SK-N-MC (cell line): Measurements from ENCODE around the gene GABRR2.
A peak's percentile ranks its signal among the peaks of the same experiment; 100 is the strongest.
"Not testable (repeated sequence)": the region's sequence is repeated elsewhere in the genome, so short reads cannot be mapped to it uniquely, and the experiment has no call there.

Experiments used
- DNase-seq: peaks from one replicate; pipeline ENCODE4 v3.0.0-alpha.2; 2011; ENCODE audit warnings: low read depth, low spot score
- H3K27ac ChIP-seq: fragments of 200-600 bp; sonication (generic); 2 replicates; pipeline ENCODE4 v1.5.1; 2016; ENCODE audit warnings: mixed run types
- H3K36me3 ChIP-seq: fragments of 200-600 bp; sonication (generic); 2 replicates; pipeline ENCODE4 v1.6.1; 2017; ENCODE audit warnings: antibody characterized with exemption, low read length, mixed read lengths; ENCODE audit not compliant: insufficient read depth
- H3K4me3 ChIP-seq: fragments of 200-600 bp; sonication (generic); 2 replicates; pipeline ENCODE4 v1.5.1; 2016
- H3K9ac ChIP-seq: fragments of 200-600 bp; sonication (generic); 2 replicates; pipeline ENCODE4 v1.8.0; 2017; ENCODE audit warnings: mixed run types, mixed read lengths; ENCODE audit not compliant: insufficient read length
- H3K9me3 ChIP-seq: fragments of 200-600 bp; sonication (generic); 2 replicates; pipeline ENCODE4 v1.6.1; 2017; ENCODE audit warnings: low read depth, mild to moderate bottlenecking, antibody characterized with exemption, low read length, moderate library complexity, mixed read lengths
- EZH2 ChIP-seq: fragments of 200-600 bp; sonication (generic); IDR thresholded peaks from one replicate; pipeline ENCODE4 v1.6.1; 2017; ENCODE audit warnings: antibody characterized with exemption
- FOXP2 ChIP-seq: optimal IDR thresholded peaks from 2 replicates; pipeline ENCODE3; 2011; ENCODE audit warnings: mild to moderate bottlenecking, moderate library complexity; ENCODE audit not compliant: insufficient read depth; ENCODE audit errors: extremely low read length, control extremely low read depth
- POLR2AphosphoS5 ChIP-seq: IDR thresholded peaks from 2 replicates; pipeline ENCODE4 v1.6.1; 2012; ENCODE audit warnings: mild to moderate bottlenecking, low read depth, low read length, borderline replicate concordance

The GABRR2 gene

DNA sequence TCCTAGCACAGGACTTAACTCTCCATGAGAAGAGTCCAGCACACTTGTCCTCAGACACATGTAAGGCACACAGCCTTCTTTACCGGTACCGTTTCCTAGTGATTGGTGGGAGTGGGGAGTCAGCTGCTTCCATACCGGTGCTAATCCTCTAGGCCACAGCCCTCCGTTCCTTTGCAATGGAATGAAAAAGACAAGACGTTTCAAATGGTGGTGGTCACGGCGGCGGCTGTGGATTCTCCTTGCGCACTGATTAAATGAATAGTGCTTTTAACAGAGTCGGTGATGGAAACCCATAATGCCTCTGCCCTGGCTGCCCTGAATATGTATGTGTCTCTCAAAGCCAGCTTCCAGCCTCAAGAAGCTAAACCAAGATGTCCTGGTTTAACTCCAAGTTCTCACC, 63.1 kb downstream of the GABRR2 start:
- TF ChIP-seq EZH2 (no peak), POLR2AphosphoS5 (no peak), FOXP2 (no peak)
- no peak overlapping the region for H3K9ac ChIP-seq
- H3K27ac ChIP-seq = no peak overlapping the region
- H3K9me3 ChIP-seq = no peaks in the 10 kb centered on the region
- DNase-seq = no peak
- H3K4me3 ChIP-seq = no peak overlapping the region
- H3K36me3 ChIP-seq = no peaks in the 10 kb centered on the region

- Histone ChIP-seq H3K9me3 (no peaks in the 10 kb centered on the region), H3K27ac (no peak overlapping the region), H3K36me3 (no peaks in the 10 kb centered on the region), H3K9ac (no peak overlapping the region), H3K4me3 (no peak overlapping the region)
- DNase-seq = no peak
- TF ChIP-seq POLR2AphosphoS5 = no peak
- TF ChIP-seq FOXP2 = no peak
- TF ChIP-seq EZH2 = no peak
Observed at GRCh38 chr6:89251170-89251569, 63.9 kb downstream of the GABRR2 start.

- no peak for DNase-seq
- Histone ChIP-seq H3K9me3 (no peaks in the 10 kb centered on the region), H3K4me3 (no peak overlapping the region), H3K27ac (no peak overlapping the region), H3K9ac (no peak overlapping the region), H3K36me3 (no peaks in the 10 kb centered on the region)
- no peak for TF ChIP-seq FOXP2
- no peak for TF ChIP-seq EZH2
- TF ChIP-seq POLR2AphosphoS5 = no peak
Observed at GRCh38 chr6:89250239-89250638, 64.9 kb downstream of the GABRR2 start.

DNA sequence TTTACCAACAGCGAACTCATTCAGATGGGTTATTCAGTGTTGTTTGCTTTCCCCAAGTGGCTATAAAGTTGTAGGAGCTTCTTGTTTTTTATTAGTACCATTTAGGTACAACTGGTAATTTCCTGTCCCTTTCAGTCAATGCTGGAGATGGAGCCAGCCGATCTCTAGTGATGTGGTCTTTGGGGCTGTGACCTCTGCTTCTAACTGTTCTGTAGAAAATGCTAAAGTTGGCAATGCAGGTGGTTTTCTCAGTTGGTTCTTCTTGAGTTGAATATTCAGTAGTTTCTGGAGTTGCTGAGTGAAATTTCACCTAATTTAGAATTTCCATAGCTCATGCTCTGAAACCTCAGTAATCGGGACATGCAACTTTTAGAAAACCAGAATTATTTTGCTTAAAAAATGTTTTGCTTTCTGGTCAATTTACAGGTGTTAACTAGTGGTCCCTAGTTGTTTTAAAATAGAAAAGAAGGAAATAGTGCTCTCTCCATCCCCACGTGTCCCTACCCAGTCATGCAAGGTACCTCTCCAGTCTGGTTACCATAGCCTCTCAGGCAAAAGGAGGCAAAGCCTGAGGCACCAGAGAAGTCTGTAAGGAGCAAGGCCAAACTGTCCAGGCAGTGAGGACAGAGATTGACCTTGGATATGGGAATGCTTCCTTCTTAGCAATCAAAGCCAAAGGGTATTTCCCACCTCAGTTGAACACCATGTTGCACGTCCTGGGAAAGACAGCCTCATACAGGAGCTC, 70.7 kb downstream of the GABRR2 start:
- Histone ChIP-seq H3K4me3 (no peak overlapping the region), H3K9ac (no peak overlapping the region), H3K9me3 (no peaks in the 10 kb centered on the region), H3K27ac (peak overlapping the region; percentile 89; the same call in 1 of the 2 replicates), H3K36me3 (no peaks in the 10 kb centered on the region)
- no peak for DNase-seq
- TF ChIP-seq EZH2 = no peak
- TF ChIP-seq POLR2AphosphoS5 = no peak
- TF ChIP-seq FOXP2 = no peak

- DNase-seq = no peak
- Histone ChIP-seq H3K9ac (peak overlapping the region; percentile 46), H3K36me3 (no peaks in the 10 kb centered on the region), H3K27ac (peak overlapping the region; percentile 89), H3K4me3 (peak overlapping the region; percentile 57), H3K9me3 (no peaks in the 10 kb centered on the region)
- TF ChIP-seq POLR2AphosphoS5 (no peak; the same call in 1 of the 2 replicates), FOXP2 (no peak), EZH2 (no peak)
Observed at GRCh38 chr6:89243331-89243629, 71.8 kb downstream of the GABRR2 start.

GRCh38 chr6:89242574-89243330, 72.3 kb downstream of the GABRR2 start:
- H3K4me3 ChIP-seq = peak overlapping the region; percentile 57
- H3K9ac ChIP-seq = peak overlapping the region; percentile 46
- DNase-seq = peak; percentile 93
- no peaks in the 10 kb centered on the region for H3K9me3 ChIP-seq
- H3K27ac ChIP-seq = peak overlapping the region; percentile 90
- no peak for TF ChIP-seq FOXP2
- TF ChIP-seq POLR2AphosphoS5 = peak; percentile 28; the same call in 1 of the 2 replicates
- no peak for TF ChIP-seq EZH2
- H3K36me3 ChIP-seq = no peaks in the 10 kb centered on the region

- H3K36me3 ChIP-seq = no peaks in the 10 kb centered on the region
- no peak for TF ChIP-seq EZH2
- TF ChIP-seq FOXP2 = no peak
- no peak for TF ChIP-seq POLR2AphosphoS5
- peak overlapping the region; percentile 90; the same call in 1 of the 2 replicates for H3K27ac ChIP-seq
- DNase-seq = peak; percentile 45
- no peaks in the 10 kb centered on the region for H3K9me3 ChIP-seq
- peak overlapping the region; percentile 33; the same call in 1 of the 2 replicates for H3K4me3 ChIP-seq
- H3K9ac ChIP-seq = no peak overlapping the region
Observed at GRCh38 chr6:89239338-89239737, 75.8 kb downstream of the GABRR2 start.

- H3K9me3 ChIP-seq = no peaks in the 10 kb centered on the region
- no peak overlapping the region for H3K27ac ChIP-seq
- H3K36me3 ChIP-seq = no peaks in the 10 kb centered on the region
- H3K4me3 ChIP-seq = no peak overlapping the region
- no peak overlapping the region for H3K9ac ChIP-seq
- TF ChIP-seq EZH2 (no peak), POLR2AphosphoS5 (no peak), FOXP2 (no peak)
- DNase-seq = no peak
Observed at GRCh38 chr6:89237158-89237557, 77.9 kb downstream of the GABRR2 start.

DNA sequence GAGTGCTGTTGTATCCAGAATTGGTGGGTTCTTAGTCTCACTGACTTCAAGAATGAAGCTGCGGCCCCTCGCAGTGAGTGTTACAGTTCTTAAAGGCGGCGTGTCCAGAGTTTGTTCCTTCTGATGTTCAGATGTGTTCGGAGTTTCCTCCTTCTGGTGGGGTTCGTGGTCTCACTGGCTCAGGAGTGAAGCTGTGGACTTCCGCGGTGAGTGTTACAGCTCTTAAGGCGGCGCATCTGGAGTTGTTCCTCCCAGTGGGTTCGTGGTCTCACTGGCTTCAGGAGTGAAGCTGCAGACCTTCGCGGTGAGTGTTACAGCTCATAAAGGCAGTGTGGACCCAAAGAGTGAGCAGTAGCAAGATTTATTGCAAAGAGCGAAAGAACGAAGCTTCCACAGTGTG, 81.5 kb downstream of the GABRR2 start:
- H3K9me3 ChIP-seq, H3K9ac ChIP-seq, DNase-seq, H3K27ac ChIP-seq, H3K4me3 ChIP-seq, H3K36me3 ChIP-seq: not testable (repeated sequence)
